ENCODE measurements around the gene ITGAX.
A peak's percentile ranks its signal among the peaks of the same experiment; 100 is the strongest.
"Not testable (repeated sequence)": the region's sequence is repeated elsewhere in the genome, so short reads cannot be mapped to it uniquely, and the experiment has no call there.

ITGAX gene

GRCh38 chr16:31412750-31413149, 57.8 kb downstream of the ITGAX start:
- DNase-seq: no peak

- DNase-seq: no peak
Measured at GRCh38 chr16:31413381-31413780, 58.4 kb downstream of the ITGAX start.

- no peak for DNase-seq
Measured at GRCh38 chr16:31413943-31414342, 59.0 kb downstream of the ITGAX start.

- DNase-seq: no peak
Measured at GRCh38 chr16:31414706-31415105, 59.7 kb downstream of the ITGAX start.

GRCh38 chr16:31416371-31416770, 61.4 kb downstream of the ITGAX start:
- no peak for DNase-seq

GRCh38 chr16:31417036-31417435, 62.1 kb downstream of the ITGAX start:
- DNase-seq: not testable (repeated sequence)

GRCh38 chr16:31417916-31418315, 62.9 kb downstream of the ITGAX start:
- no peak for DNase-seq

- DNase-seq: no peak
Measured at GRCh38 chr16:31420037-31420436, 65.1 kb downstream of the ITGAX start.

- DNase-seq: no peak
Measured at GRCh38 chr16:31421587-31421986, 66.6 kb downstream of the ITGAX start.

- DNase-seq: no peak
Measured at GRCh38 chr16:31423241-31423640, 68.3 kb downstream of the ITGAX start.

GRCh38 chr16:31423801-31424200, 68.8 kb downstream of the ITGAX start:
- no peak for DNase-seq

- peak; percentile 63 for DNase-seq
Measured at GRCh38 chr16:31427441-31428278, 72.7 kb downstream of the ITGAX start.

- no peak for DNase-seq
Measured at GRCh38 chr16:31428279-31428597, 73.3 kb downstream of the ITGAX start, which contains the start of gene COX6A2. Gene COX6A2 (minus strand): TSS chr16:31428360. CDS start chr16:31428325, 35 bp downstream.

- DNase-seq: no peak
Measured at GRCh38 chr16:31428638-31429247, 73.8 kb downstream of the ITGAX start.

- no peak for DNase-seq
Measured at GRCh38 chr16:31429314-31429713, 74.3 kb downstream of the ITGAX start.

GRCh38 chr16:31429796-31430195, 74.8 kb downstream of the ITGAX start:
- no peak for DNase-seq

- no peak for DNase-seq
Measured at GRCh38 chr16:31430380-31431052, 75.5 kb downstream of the ITGAX start.

All from activated CD4-positive, alpha-beta T cell treated with anti-CD3 and anti-CD28 coated beads for 1 hour (primary cell).